Fibroblast of skin of left biceps (primary cell): ENCODE data around the gene UNC45B.
"Not testable (repeated sequence)": the region's sequence is repeated elsewhere in the genome, so short reads cannot be mapped to it uniquely, and the experiment has no call there.

Experiments used
- DNase-seq, 2 experiments: peaks; one replicate each; pipeline ENCODE4 v3.0.0-alpha.2; 2013; ENCODE audit warnings: low read depth in 2 of 2

The UNC45B gene

DNA sequence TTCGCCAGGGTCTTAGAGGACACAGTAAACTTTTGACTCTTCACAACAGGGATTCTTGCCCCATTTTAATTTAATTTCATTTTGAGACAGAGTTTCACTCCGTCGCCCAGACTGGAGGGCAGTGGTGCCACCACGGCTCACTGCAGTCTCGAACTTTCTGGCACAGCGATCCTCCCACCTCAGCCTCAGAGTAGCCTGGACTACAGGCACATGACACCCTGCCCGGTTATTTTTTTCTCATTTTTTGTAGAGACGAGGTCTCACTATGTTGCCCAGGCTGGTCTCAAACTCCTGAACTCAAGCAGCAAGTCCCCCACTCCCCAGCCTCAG, 5.2 kb upstream of the UNC45B start:
- no peak for DNase-seq

DNA sequence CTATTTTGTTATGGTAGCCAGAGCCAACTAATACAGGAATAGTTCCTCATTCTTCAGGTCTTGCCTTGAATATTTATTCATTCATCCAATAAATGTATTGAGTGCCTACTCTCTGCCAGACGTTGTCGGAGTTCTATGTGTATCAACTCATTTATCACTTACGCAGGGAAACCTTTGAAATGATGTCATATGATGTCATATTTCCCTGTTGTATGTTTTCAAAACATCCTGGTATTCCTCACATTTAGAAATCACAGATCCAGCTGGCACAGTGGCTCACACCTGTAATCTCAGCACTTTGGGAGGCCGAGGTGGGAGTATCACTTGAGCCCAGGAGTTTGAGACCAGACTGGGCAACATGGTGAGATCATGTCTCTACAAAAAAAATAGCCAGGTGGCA, 2.8 kb upstream of the UNC45B start:
- DNase-seq = no peak

- DNase-seq = no peak
Observed at GRCh38 chr17:35146214-35146833, 1.3 kb upstream of the UNC45B start.

DNA sequence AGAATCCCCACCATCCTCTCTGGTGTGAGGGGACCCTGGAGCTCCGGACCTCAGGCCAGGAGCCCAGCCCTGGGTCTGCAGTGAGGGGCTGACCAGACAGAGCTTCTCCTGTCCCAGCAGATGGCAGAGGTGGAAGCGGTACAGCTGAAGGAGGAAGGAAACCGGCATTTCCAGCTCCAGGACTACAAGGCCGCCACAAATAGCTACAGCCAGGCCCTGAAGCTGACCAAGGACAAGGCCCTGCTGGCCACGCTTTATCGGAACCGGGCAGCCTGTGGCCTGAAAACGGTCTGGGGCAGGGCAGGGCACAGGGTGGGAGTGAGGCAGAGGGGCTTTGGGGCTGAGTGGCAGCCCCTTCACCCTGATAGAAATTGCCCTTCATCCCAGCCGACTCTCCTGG, 527 bp downstream of the UNC45B start:
- no peak for DNase-seq

DNA sequence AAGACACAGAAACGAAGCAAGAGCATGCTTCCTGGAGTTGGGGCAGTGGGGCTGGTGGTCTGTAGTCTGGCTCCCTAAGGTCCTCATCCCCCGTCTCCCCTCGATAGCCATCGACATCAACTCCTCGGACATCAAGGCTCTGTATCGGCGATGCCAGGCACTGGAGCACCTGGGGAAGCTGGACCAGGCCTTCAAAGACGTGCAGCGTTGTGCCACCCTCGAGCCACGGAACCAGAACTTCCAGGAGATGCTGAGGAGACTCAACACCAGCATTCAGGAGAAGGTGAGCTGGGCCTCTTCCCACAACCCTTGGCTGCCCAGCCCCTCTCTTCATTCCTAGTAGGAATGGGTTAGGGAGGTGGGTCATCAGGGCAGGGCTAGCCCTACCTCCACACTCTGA, 2.3 kb downstream of the UNC45B start:
- DNase-seq = no peak

GRCh38 chr17:35151080-35151479, 3.5 kb downstream of the UNC45B start:
- not testable (repeated sequence) for DNase-seq

- DNase-seq = no peak
Observed at GRCh38 chr17:35152421-35153140, 5.0 kb downstream of the UNC45B start.

DNA sequence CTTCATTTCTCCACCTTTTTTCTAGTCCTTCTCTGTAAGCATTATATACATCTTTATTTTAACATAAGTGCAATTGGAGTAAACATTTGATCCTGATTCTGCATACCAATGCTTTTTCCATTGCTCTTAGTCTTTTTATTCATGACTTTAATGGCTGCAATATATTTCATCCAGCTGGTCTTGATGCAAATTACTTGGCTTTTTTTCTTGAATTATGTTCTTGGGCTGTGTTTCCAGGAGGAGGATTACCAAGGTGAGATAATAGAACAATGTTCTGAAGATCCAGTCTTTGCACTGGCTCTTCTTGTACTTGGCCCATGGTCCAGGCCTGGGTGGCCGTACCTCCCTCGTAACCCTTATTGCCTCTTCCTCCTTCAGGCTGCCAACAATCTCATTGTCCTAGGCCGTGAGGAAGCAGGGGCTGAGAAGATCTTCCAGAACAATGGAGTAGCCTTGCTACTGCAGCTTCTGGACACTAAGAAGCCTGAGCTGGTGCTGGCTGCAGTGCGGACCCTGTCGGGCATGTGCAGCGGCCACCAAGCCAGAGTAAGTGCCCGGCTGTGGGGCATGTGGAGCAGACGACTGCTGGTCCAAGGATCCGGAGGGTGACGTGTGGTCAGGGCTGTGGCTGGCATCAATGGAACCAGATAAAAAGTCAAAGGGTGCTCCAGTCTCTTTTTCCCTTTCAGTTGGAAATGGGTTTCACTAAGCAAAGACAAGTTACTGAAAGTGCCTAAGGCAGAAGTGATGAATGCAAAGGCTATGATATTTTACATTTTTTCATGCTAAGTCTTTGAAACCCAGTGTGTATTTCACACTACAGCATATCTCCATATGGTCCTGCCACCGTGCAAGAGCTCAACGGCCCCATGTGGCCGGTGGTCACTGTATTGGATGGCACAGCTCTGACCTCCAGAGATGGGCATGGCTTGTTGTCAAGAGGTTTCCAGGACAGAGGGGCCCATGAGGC, 6.9 kb downstream of the UNC45B start:
- DNase-seq = no peak

GRCh38 chr17:35155246-35155645, 7.6 kb downstream of the UNC45B start:
- DNase-seq = no peak

DNA sequence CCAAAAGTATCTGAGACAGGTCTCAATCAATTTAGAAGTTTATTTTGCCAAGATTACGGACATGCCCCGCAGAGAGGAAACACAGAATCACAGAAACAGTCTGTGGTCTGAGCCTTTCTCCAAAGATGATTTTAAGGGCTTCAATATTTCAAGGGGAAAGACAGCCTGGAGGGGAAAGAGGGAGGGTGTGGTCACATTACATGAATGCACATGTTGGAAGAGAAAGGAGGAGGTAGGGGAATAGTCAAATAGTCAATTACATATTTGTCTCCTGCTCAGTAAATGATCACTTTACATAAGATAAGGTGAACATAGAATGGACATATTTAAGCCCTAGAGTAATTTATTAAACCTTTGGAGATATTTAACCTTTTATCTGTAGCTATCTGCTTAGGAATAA, 12.3 kb downstream of the UNC45B start:
- DNase-seq = no peak

- DNase-seq = no peak
Observed at GRCh38 chr17:35160354-35161201, 13.0 kb downstream of the UNC45B start.

- no peak for DNase-seq
Observed at GRCh38 chr17:35161281-35161761, 13.7 kb downstream of the UNC45B start.

GRCh38 chr17:35162755-35163154, 15.1 kb downstream of the UNC45B start:
- DNase-seq = no peak

- DNase-seq = no peak
Observed at GRCh38 chr17:35163886-35164285, 16.3 kb downstream of the UNC45B start.

DNA sequence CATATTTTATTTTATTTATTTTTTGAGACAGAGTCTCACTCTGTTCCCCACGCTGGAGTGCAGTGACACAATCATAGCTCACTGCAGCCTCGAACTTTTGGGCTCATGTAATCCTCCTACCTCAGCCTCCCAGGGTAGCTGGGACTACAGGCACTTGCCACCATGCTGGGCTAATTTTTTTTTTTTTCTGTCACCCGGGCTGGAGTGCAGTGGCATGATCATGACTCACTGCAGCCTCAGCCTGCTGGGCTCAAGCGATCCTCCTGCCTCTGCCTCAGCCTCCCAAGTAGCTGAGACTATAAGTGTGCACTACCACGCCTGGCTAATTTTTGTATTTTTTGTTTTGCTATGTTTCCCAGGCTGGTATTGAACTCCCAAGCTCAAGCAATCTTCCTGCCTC, 17.1 kb downstream of the UNC45B start:
- DNase-seq = no peak

GRCh38 chr17:35166526-35166925, 18.9 kb downstream of the UNC45B start:
- no peak for DNase-seq

GRCh38 chr17:35167046-35167445, 19.4 kb downstream of the UNC45B start:
- DNase-seq = no peak

DNA sequence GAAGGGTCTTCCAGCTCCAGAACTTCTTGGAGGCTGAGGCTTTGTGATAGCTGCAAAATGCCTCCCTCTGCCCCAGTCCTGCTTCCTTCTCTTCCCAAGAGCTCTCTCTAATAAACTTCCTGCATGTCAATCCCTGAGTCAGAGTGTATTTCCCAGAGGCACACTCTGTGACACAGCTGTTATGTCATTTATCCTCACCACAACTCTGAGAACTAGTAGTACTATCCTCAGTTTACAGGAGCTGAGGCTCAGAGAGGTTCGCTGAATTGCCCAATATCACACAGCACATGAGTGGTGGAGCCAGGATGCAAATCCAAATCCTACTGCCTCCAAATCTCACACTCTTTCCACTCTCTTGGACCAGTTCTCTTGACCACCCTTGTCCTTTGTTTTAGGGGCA, 20.0 kb downstream of the UNC45B start:
- no peak for DNase-seq

- no peak for DNase-seq
Observed at GRCh38 chr17:35169835-35170363, 22.3 kb downstream of the UNC45B start.

GRCh38 chr17:35170968-35171771, 23.6 kb downstream of the UNC45B start:
- no peak for DNase-seq
